NCI-H774 (cell line): ENCODE data around the gene SLC50A1.
"Not testable (repeated sequence)": the region's sequence is repeated elsewhere in the genome, so short reads cannot be mapped to it uniquely, and the experiment has no call there.

ENCODE experiments used
- DNase-seq: peaks from one replicate; lab custom pipeline; 2025; lab: John Stamatoyannopoulos, UW

The SLC50A1 gene

GRCh38 chr1:155134880-155135414 lies 705 bp upstream of the SLC50A1 start:
- DNase-seq: peak; percentile 66

- DNase-seq: no peak
Measured at GRCh38 chr1:155136748-155137147, 1.1 kb downstream of the SLC50A1 start.

- DNase-seq: no peak
Measured at GRCh38 chr1:155137154-155137949, 1.7 kb downstream of the SLC50A1 start.

GRCh38 chr1:155139895-155140629 lies 4.4 kb downstream of the SLC50A1 start, which contains the start of gene DPM3:
Gene DPM3, minus strand, starts transcription at chr1:155140531. Its CDS starts 291 bp downstream, at chr1:155140240.
- DNase-seq: peak; percentile 82

- no peak for DNase-seq
Measured at GRCh38 chr1:155140630-155140953, 4.9 kb downstream of the SLC50A1 start.

GRCh38 chr1:155141749-155142148 lies 6.1 kb downstream of the SLC50A1 start:
- DNase-seq: no peak

GRCh38 chr1:155145491-155145890 lies 9.8 kb downstream of the SLC50A1 start:
- no peak for DNase-seq

GRCh38 chr1:155155996-155156643 lies 20.5 kb downstream of the SLC50A1 start:
- DNase-seq: not testable (repeated sequence)

GRCh38 chr1:155158991-155159390 lies 23.3 kb downstream of the SLC50A1 start:
- DNase-seq: no peak

- no peak for DNase-seq
Measured at GRCh38 chr1:155160128-155160527, 24.5 kb downstream of the SLC50A1 start.

- not testable (repeated sequence) for DNase-seq
Measured at GRCh38 chr1:155162631-155163030, 27.0 kb downstream of the SLC50A1 start.

- DNase-seq: not testable (repeated sequence)
Measured at GRCh38 chr1:155163785-155164184, 28.1 kb downstream of the SLC50A1 start.

GRCh38 chr1:155164625-155165024 lies 29.0 kb downstream of the SLC50A1 start:
- DNase-seq: not testable (repeated sequence)

GRCh38 chr1:155166051-155166470 lies 30.4 kb downstream of the SLC50A1 start:
- no peak for DNase-seq

- DNase-seq: no peak
Measured at GRCh38 chr1:155166471-155167165, 31.0 kb downstream of the SLC50A1 start.

GRCh38 chr1:155167166-155168104 lies 31.8 kb downstream of the SLC50A1 start:
- peak; percentile 84 for DNase-seq

- not testable (repeated sequence) for DNase-seq
Measured at GRCh38 chr1:155168105-155168445, 32.4 kb downstream of the SLC50A1 start.

- no peak for DNase-seq
Measured at GRCh38 chr1:155168456-155169210, 33.0 kb downstream of the SLC50A1 start.

GRCh38 chr1:155169541-155169940 lies 33.9 kb downstream of the SLC50A1 start:
- DNase-seq: no peak
